Spleen (tissue), 7 donors: ENCODE measurements around the gene ZSCAN20.

Experiments used
- POLR2A ChIP-seq, 3 donors: fragments of 450-650 bp; IDR thresholded peaks; one replicate each; pipeline ENCODE4 v1.5.1; 2017; ENCODE audit warnings: antibody characterized with exemption in 3 of 3, mild to moderate bottlenecking in 1 of 3
- TF ChIP-seq, protein P1 (sequence below), 11 experiments: fragments of 200-600 bp in 7 of 11; fragments of 450-650 bp in 4 of 11; sonication (generic) in 4 of 11; IDR thresholded peaks in 8 of 11; conservative IDR thresholded peaks in 3 of 11; 1 replicate in 7 of 11; 2 replicates in 4 of 11; pipeline versions ENCODE4 v1.4.0 to v1.8.0; 2016 to 2021; ENCODE audit warnings: antibody characterized with exemption in 11 of 11, inconsistent platforms in 4 of 11, mild to moderate bottlenecking in 1 of 11
- donor health status: DM: no; HTN: no; CAD: no; lungs with moderate emphysema.
- donor health status: DM: no; HTN: no; CAD: no.
- donor health status: DM: no; HTN: no; CAD: no.

DNA sequence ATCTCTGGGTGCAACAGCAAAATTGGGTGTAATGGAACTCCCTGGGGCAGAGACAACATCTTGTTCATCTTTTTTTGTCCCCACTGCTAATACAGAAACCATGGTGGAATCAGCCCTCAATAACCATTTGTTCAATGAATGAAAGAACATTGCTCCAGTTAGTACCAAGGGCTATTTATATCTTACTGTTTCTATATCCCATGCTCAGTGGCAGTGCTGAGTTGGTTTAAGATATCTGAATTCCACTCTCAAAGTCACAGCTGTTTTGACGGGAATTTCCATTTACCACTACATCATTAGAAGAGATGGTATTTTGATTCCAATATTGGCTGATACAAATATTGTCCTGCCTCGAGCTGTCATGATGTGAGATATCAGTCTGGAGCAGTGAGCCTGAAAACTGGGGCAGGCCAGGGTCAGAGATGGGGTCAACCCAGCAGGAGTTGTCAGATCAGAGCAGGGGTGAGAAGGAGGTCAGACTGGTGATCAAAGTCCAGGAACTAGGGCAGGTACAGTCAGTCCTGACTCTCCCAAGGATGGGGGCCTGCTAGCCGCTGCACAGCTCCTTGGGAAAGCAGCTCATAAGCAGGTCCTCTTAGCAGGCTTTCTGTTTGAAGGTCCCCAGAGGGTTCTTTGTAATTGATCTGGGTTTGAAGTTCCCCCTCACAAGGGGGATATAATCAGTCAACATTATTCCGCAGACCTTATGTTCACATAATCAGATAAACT is 35.7 kb upstream of the ZSCAN20 start:
- TF ChIP-seq, protein P1, sequence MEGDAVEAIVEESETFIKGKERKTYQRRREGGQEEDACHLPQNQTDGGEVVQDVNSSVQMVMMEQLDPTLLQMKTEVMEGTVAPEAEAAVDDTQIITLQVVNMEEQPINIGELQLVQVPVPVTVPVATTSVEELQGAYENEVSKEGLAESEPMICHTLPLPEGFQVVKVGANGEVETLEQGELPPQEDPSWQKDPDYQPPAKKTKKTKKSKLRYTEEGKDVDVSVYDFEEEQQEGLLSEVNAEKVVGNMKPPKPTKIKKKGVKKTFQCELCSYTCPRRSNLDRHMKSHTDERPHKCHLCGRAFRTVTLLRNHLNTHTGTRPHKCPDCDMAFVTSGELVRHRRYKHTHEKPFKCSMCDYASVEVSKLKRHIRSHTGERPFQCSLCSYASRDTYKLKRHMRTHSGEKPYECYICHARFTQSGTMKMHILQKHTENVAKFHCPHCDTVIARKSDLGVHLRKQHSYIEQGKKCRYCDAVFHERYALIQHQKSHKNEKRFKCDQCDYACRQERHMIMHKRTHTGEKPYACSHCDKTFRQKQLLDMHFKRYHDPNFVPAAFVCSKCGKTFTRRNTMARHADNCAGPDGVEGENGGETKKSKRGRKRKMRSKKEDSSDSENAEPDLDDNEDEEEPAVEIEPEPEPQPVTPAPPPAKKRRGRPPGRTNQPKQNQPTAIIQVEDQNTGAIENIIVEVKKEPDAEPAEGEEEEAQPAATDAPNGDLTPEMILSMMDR (IDR thresholded peaks at IDR 0.05 in 8 of 11, conservative IDR thresholded peaks at IDR 0.05 in 3 of 11): no peak
- TF ChIP-seq POLR2A (IDR thresholded peaks at IDR 0.05): no peak
